Breast epithelium (tissue), 4 donors: Measurements from ENCODE around the gene CASP8. TPM values are rescaled to one million over a fixed set of nuclear protein-coding genes. Genes with fewer than 3 reads are reported as not detected.

Experiments used
- DNase-seq, 2 donors: peaks; one replicate each; pipeline ENCODE4 v3.0.0-alpha.2; 2019; ENCODE audit warnings: low spot score in 2 of 2
- H3K27ac ChIP-seq, 2 donors: fragments of 200-600 bp; sonication (generic) in 1 of 2; one replicate each; pipeline ENCODE4 v1.5.1; 2016 to 2019; ENCODE audit warnings: mild to moderate bottlenecking in 1 of 2
- H3K27me3 ChIP-seq, 2 donors: fragments of 200-600 bp; sonication (generic) in 1 of 2; one replicate each; pipeline versions ENCODE4 v1.5.1 to v1.6.0; 2017 to 2019; ENCODE audit warnings: control low read depth in 1 of 2, mild to moderate bottlenecking in 1 of 2
- H3K36me3 ChIP-seq: fragments of 200-600 bp; one replicate; pipeline ENCODE4 v1.5.1; 2019
- H3K4me1 ChIP-seq, 2 donors: fragments of 200-600 bp; sonication (generic); one replicate each; pipeline ENCODE4 v1.5.1; 2016 to 2019; ENCODE audit warnings: control low read depth in 1 of 2
- H3K4me3 ChIP-seq, 3 donors: fragments of 200-600 bp; sonication (generic); 1 replicate in 2 of 3; 2 replicates in 1 of 3; pipeline ENCODE4 v1.5.1; 2016 to 2019; ENCODE audit warnings: mild to moderate bottlenecking in 3 of 3, moderate library complexity in 2 of 3
- H3K9me3 ChIP-seq, 2 donors: fragments of 200-600 bp; sonication (generic) in 1 of 2; one replicate each; pipeline ENCODE4 v1.5.1; 2016 to 2019; ENCODE audit warnings: control low read depth in 1 of 2
- POLR2A ChIP-seq: fragments of 450-650 bp; IDR thresholded peaks from one replicate; pipeline ENCODE4 v1.6.1; 2016; ENCODE audit warnings: antibody characterized with exemption, mild to moderate bottlenecking, moderate library complexity
- POLR2AphosphoS5 ChIP-seq, 3 donors: sonication (generic); formaldehyde crosslinking; IDR thresholded peaks; one replicate each; pipeline ENCODE4 v1.6.1; 2017; ENCODE audit warnings: antibody characterized with exemption in 3 of 3
- intact Hi-C: fragments of 100-400 bp; cut with DNase I; formaldehyde crosslinking; loops from one replicate; pipeline ENCODE4 v1.15.1; 2023; ENCODE audit warnings: low total_unique reads
- total RNA-seq, 3 donors: library from RNA; depleted of rRNA; stranded (reverse); fragments of >200 nt; gene quantifications; one replicate each; pipeline ENCODE4 v1.1.0, GENCODE V29; 2016
- TF ChIP-seq, protein P1 (sequence below), 3 donors: fragments of 450-650 bp; IDR thresholded peaks; one replicate each; pipeline ENCODE4 v1.5.1; 2016 to 2017; ENCODE audit warnings: antibody characterized with exemption in 3 of 3, mild to moderate bottlenecking in 3 of 3, moderate library complexity in 3 of 3

The CASP8 gene
- total RNA-seq, 3 donors from 2014 or later: 18.2 to 28.8 (median 21.3) TPM

DNA sequence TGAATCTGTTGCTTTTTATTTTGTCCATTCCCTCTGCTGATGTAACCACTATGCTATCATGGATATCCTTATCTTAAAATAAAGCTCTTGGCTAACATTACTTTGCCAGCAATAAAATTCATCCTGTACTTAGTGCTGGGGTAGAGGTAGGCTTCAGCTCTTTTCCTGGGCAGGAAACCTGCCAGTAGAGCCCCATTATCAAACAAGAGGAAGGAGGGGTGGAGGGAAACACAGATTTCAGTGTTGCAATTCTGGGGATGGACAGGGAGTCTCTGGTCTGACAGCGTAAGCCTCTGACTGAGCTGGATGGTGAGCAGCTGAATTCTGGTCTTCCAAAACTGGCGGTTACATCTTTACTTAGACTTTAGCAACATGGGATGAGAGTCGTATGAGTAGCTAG, 47.5 kb downstream of the CASP8 start:
- H3K36me3 ChIP-seq: no peaks in the 10 kb centered on the region
- no peak for DNase-seq
- H3K9me3 ChIP-seq: peaks cover 5 to 16% of the 10 kb centered on the region in 2 donors
- H3K4me3 ChIP-seq: no peak overlapping the region
- no peaks in the 10 kb centered on the region for H3K27me3 ChIP-seq
- H3K4me1 ChIP-seq: no peaks in the 10 kb centered on the region
- TF ChIP-seq POLR2A (no peak), POLR2AphosphoS5 (IDR thresholded peaks at IDR 0.05) (no peak)
- TF ChIP-seq, protein P1, sequence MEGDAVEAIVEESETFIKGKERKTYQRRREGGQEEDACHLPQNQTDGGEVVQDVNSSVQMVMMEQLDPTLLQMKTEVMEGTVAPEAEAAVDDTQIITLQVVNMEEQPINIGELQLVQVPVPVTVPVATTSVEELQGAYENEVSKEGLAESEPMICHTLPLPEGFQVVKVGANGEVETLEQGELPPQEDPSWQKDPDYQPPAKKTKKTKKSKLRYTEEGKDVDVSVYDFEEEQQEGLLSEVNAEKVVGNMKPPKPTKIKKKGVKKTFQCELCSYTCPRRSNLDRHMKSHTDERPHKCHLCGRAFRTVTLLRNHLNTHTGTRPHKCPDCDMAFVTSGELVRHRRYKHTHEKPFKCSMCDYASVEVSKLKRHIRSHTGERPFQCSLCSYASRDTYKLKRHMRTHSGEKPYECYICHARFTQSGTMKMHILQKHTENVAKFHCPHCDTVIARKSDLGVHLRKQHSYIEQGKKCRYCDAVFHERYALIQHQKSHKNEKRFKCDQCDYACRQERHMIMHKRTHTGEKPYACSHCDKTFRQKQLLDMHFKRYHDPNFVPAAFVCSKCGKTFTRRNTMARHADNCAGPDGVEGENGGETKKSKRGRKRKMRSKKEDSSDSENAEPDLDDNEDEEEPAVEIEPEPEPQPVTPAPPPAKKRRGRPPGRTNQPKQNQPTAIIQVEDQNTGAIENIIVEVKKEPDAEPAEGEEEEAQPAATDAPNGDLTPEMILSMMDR (IDR thresholded peaks at IDR 0.05): no peak
- intact Hi-C loops: no loop called here
- H3K27ac ChIP-seq: no peak overlapping the region

DNA sequence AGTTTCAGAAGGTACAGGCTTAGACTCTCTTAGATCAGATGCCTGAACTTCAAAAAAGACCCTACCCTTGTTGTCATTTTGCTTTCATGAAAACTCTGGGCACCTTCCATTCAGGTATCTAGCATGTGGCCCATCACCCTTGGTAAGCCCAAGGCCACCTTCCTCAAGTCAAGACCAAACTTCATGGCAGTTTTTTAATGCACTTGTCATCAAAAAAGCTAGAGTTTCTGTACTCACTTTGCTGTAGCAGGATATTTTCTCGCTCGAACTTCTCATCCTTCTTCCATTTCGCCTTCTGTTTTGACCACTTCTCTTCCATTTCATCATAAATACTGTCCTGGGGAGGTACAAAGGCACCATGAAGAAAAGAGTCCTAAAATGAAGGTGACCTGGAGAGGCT, 48.6 kb downstream of the CASP8 start:
- H3K9me3 ChIP-seq: peaks cover 11 to 16% of the 10 kb centered on the region in 2 donors
- no peak for DNase-seq
- no peaks in the 10 kb centered on the region for H3K36me3 ChIP-seq
- intact Hi-C loops: no loop called here
- TF ChIP-seq POLR2AphosphoS5 (IDR thresholded peaks at IDR 0.05) (no peak), POLR2A (no peak)
- TF ChIP-seq, protein P1 (IDR thresholded peaks at IDR 0.05): no peak
- H3K27ac ChIP-seq: no peak overlapping the region
- H3K4me3 ChIP-seq: no peak overlapping the region
- no peaks in the 10 kb centered on the region for H3K27me3 ChIP-seq
- no peaks in the 10 kb centered on the region for H3K4me1 ChIP-seq

DNA sequence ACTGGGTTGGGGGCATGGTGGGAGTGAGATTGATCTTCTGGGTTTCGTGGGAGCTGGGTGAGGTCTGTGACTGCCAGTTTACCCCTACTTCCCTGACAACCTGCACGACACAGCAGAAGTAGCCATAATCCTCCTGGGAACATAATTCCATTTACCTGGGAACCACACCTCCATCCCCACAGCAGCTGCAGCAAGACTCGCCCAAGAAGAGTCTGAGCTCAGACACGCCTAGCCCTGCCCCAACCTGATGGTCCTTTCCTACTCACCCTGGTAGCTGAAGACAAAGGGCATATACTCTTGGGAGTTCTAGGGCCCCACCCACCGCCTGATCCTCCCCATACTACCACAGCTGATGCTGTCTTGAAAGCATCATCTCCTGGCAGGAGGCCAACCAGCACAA, 53.0 kb downstream of the CASP8 start:
- H3K27me3 ChIP-seq: no peaks in the 10 kb centered on the region
- TF ChIP-seq POLR2A (no peak), POLR2AphosphoS5 (IDR thresholded peaks at IDR 0.05) (no peak)
- TF ChIP-seq, protein P1 (IDR thresholded peaks at IDR 0.05): no peak
- no peak overlapping the region for H3K4me3 ChIP-seq
- peaks cover 7 to 10% of the 10 kb centered on the region in 2 donors for H3K9me3 ChIP-seq
- H3K4me1 ChIP-seq: no peaks in the 10 kb centered on the region
- H3K27ac ChIP-seq: no peak overlapping the region
- H3K36me3 ChIP-seq: no peaks in the 10 kb centered on the region
- no peak for DNase-seq
- intact Hi-C loops: no loop called here

DNA sequence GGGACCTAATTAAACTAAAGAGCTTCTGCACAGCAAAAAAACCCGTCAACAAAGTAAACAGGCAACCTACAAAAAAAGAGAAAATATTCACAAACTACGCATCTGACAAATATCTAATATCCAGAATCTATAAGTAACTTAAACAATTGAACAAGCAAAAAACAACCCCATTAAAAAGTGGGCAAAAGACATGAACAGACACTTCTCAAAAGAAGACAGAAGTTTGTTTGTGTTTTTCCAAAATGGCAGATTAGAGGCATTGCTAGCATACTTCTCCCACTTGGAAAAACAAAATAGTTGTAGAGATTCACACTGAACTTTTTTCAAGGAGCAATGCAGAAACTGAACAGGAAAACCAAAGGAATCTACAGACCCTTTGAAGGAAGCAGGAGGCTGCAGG, 59.2 kb downstream of the CASP8 start:
- Histone ChIP-seq H3K27me3 (no peaks in the 10 kb centered on the region), H3K36me3 (no peaks in the 10 kb centered on the region), H3K27ac (no peak overlapping the region), H3K4me1 (no peaks in the 10 kb centered on the region), H3K4me3 (no peak overlapping the region), H3K9me3 (peaks cover 17 to 24% of the 10 kb centered on the region in 2 donors)
- TF ChIP-seq, protein P1 (IDR thresholded peaks at IDR 0.05): no peak
- TF ChIP-seq POLR2AphosphoS5 (IDR thresholded peaks at IDR 0.05): no peak
- TF ChIP-seq POLR2A: no peak
- intact Hi-C loops: no loop called here
- no peak for DNase-seq

DNA sequence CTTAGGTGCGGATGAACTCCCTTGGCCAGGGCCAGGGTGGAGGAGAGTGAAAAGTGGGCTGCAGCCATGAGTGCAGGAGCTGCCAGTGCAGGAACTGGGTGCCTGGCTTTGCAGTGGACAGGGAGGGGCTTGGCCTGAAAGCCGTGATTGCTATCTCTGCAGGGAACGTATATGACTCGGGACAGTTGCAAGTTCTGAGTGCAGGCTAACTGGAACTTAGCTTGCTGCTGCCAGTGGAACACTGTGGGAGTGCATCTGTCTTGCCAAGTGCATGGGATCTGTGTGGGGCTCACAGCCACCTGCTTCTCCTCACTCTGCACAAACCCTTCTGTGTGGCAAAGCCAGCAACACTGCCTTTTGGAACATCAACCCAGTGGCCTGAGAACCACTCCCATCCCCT, 59.9 kb downstream of the CASP8 start:
- Histone ChIP-seq H3K27ac (no peak overlapping the region), H3K27me3 (no peaks in the 10 kb centered on the region), H3K4me3 (no peak overlapping the region), H3K36me3 (no peaks in the 10 kb centered on the region), H3K4me1 (no peaks in the 10 kb centered on the region), H3K9me3 (peaks cover 17 to 29% of the 10 kb centered on the region in 2 donors)
- no peak for DNase-seq
- TF ChIP-seq POLR2AphosphoS5 (IDR thresholded peaks at IDR 0.05) (no peak), POLR2A (no peak)
- TF ChIP-seq, protein P1 (IDR thresholded peaks at IDR 0.05): no peak
- intact Hi-C loops: no loop called here
